Measurements from ENCODE around the gene METTL4. TPM values are rescaled to one million over a fixed set of nuclear protein-coding genes. Genes with fewer than 3 reads are reported as not detected.

Gene METTL4
- total and polyA plus RNA-seq, 2 donors (not counting 3 experiments of a cell fraction or from before 2014, with no cell fraction given) = 8.3 to 17.4 TPM

DNA sequence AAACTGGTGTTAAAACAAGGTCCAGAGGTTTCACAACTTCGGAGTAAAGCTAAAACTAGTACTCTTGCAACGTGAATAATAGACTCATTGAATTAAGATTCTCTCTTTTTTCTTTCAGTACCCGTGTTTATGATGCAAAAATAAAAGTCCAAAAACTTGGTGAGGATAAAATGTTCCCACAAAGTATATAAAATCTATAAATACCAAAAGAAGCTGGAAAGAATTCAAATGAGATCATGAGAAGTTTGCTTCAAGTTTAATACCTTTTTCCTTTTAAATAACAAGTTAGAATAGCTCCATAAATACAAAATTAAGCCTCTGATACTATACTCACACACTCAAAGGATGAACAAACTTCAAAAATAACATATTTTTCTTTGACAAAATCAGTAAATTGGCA, 34.0 kb downstream of the METTL4 start:
- dilution Hi-C loops (cut with MboI; ENCODE audit: extremely low pct_ligation_motif_present, low sequenced_read_pairs) (no loop called here), intact Hi-C loops (cut with micrococcal nuclease) (loop anchor here (5.0 kb wide), 1 partner anchor 300 kb away; no protein-coding TSS in a partner anchor)
- Histone ChIP-seq H3K4me2 (ENCODE audit: insufficient read depth, low read length) (no peak overlapping the region), H3K27ac (ENCODE audit: insufficient read depth, low read depth, low read length) (no peak overlapping the region), H3K79me2 (ENCODE audit: control insufficient read depth, insufficient read depth, low read length) (no peaks in the 10 kb centered on the region), H3K4me3 (replicated peaks in 1 of 3; ENCODE audit: insufficient read depth in 1 of 3, low read depth in 1 of 3, low read length in 3 of 3) (no peak overlapping the region), H3K9ac (replicated peaks; ENCODE audit: extremely low read depth, insufficient read depth, low read length) (no peak overlapping the region), H3K27me3 (ENCODE audit: control insufficient read depth in 2 of 2, insufficient read depth in 2 of 2, low read length in 2 of 2) (no peaks in the 10 kb centered on the region), H3K9me3 (replicated peaks; ENCODE audit: control insufficient read depth, insufficient read depth, low read length) (no peaks in the 10 kb centered on the region), H3K9me1 (replicated peaks; ENCODE audit: control insufficient read depth, extremely low read depth, insufficient read depth, low read length) (no peaks in the 10 kb centered on the region), H4K20me1 (replicated peaks; ENCODE audit: control insufficient read depth, extremely low read depth, insufficient read depth, low read length) (no peaks in the 10 kb centered on the region), H2AFZ (ENCODE audit: low read depth, low read length) (no peak overlapping the region), H3K36me3 (ENCODE audit: control insufficient read depth in 2 of 2, extremely low read depth in 1 of 2, insufficient read depth in 2 of 2, low read length in 2 of 2) (no peaks in the 10 kb centered on the region), H3K4me1 (ENCODE audit: control insufficient read depth, extremely low read depth, insufficient read depth, low read length) (no peaks in the 10 kb centered on the region)
- TF ChIP-seq MYC (IDR thresholded peaks at IDR 0.05; ENCODE audit: low read depth, low read length) = no peak
- no peak for TF ChIP-seq CTCF (IDR thresholded peaks at IDR 0.05; ENCODE audit: extremely low read depth in 1 of 2, insufficient read depth in 1 of 2, low read depth in 1 of 2, low read length in 2 of 2)
- no peak for TF ChIP-seq FOS (IDR thresholded peaks at IDR 0.05; ENCODE audit: borderline replicate concordance, insufficient read depth, low read length)
- TF ChIP-seq POLR2A (IDR thresholded peaks at IDR 0.05; ENCODE audit: low read depth, low read length) = no peak
- TF ChIP-seq, protein P1, sequence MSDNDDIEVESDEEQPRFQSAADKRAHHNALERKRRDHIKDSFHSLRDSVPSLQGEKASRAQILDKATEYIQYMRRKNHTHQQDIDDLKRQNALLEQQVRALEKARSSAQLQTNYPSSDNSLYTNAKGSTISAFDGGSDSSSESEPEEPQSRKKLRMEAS (IDR thresholded peaks at IDR 0.05; ENCODE audit: insufficient read depth, insufficient read length) = no peak
- no peak for TF ChIP-seq JUN (IDR thresholded peaks at IDR 0.05; ENCODE audit: borderline replicate concordance, insufficient read depth, insufficient read length, low read depth)
- TF ChIP-seq GATA2 (IDR thresholded peaks at IDR 0.05; ENCODE audit: insufficient read depth, insufficient read length, low read depth, low read length) = no peak
- TF ChIP-seq POLR2AphosphoS5 (IDR thresholded peaks at IDR 0.05; ENCODE audit: insufficient read depth, low read depth, low read length) = no peak
- DNase-seq (ENCODE audit: low read depth, low spot score) = no peak
- no TSS peak for BruUV-seq (replicated peaks)
- FAIRE-seq = no peak
- ChIA-PET CTCF (interaction anchor here (1.1 to 2.2 kb wide), 2 partner anchors 10 to 433 kb away, joined by 5 to 7 read pairs; no protein-coding TSS in a partner anchor), POLR2A (no interaction called here)

Data from endothelial cell of umbilical vein (primary cell).